HepG2 (cell line): Measurements from ENCODE around the gene UBXN6. TPM values are rescaled to one million over a fixed set of nuclear protein-coding genes. Genes with fewer than 3 reads are reported as not detected.
A peak's percentile ranks its signal among the peaks of the same experiment; 100 is the strongest.

ENCODE experiments used
- EED ChIP-seq: sonication (generic); formaldehyde crosslinking; IDR thresholded peaks from 2 replicates; pipeline ENCODE4 v1.5.0; 2020; ENCODE audit warnings: mild to moderate bottlenecking, missing genetic modification reagents
- FOXA3 ChIP-seq: IDR thresholded peaks from 2 replicates; pipeline ENCODE4 v1.6.1; 2016; ENCODE audit warnings: missing genetic modification reagents, missing compliant biosample characterization
- GATA4 ChIP-seq: sonication (generic); IDR thresholded peaks from 2 replicates; pipeline ENCODE4 v1.6.1; 2016; ENCODE audit warnings: antibody characterized with exemption, low read depth, borderline replicate concordance
- GPBP1L1 ChIP-seq: sonication (generic); formaldehyde crosslinking; IDR thresholded peaks from 2 replicates; pipeline ENCODE4 v1.5.0; 2020; ENCODE audit warnings: mild to moderate bottlenecking, missing genetic modification reagents
- IRF1 ChIP-seq: sonication (generic); formaldehyde crosslinking; IDR thresholded peaks from 2 replicates; pipeline ENCODE4 v1.4.0; 2020; ENCODE audit warnings: low read depth, mild to moderate bottlenecking, missing genetic modification reagents
- TEF ChIP-seq: sonication (generic); formaldehyde crosslinking; IDR thresholded peaks from 2 replicates; pipeline ENCODE4 v1.5.0; 2020; ENCODE audit warnings: missing genetic modification reagents
- XBP1 ChIP-seq: sonication (generic); formaldehyde crosslinking; IDR thresholded peaks from 2 replicates; pipeline ENCODE4 v1.5.0; 2020; ENCODE audit warnings: missing genetic modification reagents
- ZNF34 ChIP-seq: sonication (generic); formaldehyde crosslinking; IDR thresholded peaks from 2 replicates; pipeline ENCODE4 v1.4.0; 2020; ENCODE audit warnings: mild to moderate bottlenecking, missing genetic modification reagents, borderline replicate concordance
- ZNF484 ChIP-seq: sonication (generic); formaldehyde crosslinking; IDR thresholded peaks from 2 replicates; pipeline ENCODE4 v1.5.1; 2020; ENCODE audit warnings: mild to moderate bottlenecking, low read depth, missing genetic modification reagents, borderline replicate concordance
- ZNF598 ChIP-seq: sonication (generic); formaldehyde crosslinking; IDR thresholded peaks from 2 replicates; pipeline ENCODE4 v1.5.1; 2020; ENCODE audit warnings: mild to moderate bottlenecking, missing genetic modification reagents, borderline replicate concordance
- ZNF724P ChIP-seq: sonication (generic); formaldehyde crosslinking; IDR thresholded peaks from 2 replicates; pipeline ENCODE4 v1.8.0; 2022; ENCODE audit warnings: missing genetic modification reagents, borderline replicate concordance
- ZNF784 ChIP-seq: sonication (generic); formaldehyde crosslinking; IDR thresholded peaks from 2 replicates; pipeline ENCODE4 v1.5.1; 2020; ENCODE audit warnings: missing genetic modification reagents, mild to moderate bottlenecking, borderline replicate concordance
- polyA plus RNA-seq, 8 experiments: library from polyadenylated mRNA; depleted of rRNA in 3 of 8; stranded (reverse) in 7 of 8; unstranded in 1 of 8; fragments of >200 nt; fragmentation: Illumina TruSeq in 4 of 8; extraction: Trizol in 4 of 8; gene quantifications; 2 replicates each; pipeline versions ENCODE4 v1.2.1 to v1.2.3, GENCODE V29; 2011 to 2016; ENCODE audit warnings: low read depth in 4 of 8, missing spikeins in 1 of 8, mixed read lengths in 1 of 8; ENCODE audit not compliant: insufficient read depth in 1 of 8
- total RNA-seq, 5 experiments: library from RNA; depleted of rRNA; stranded (reverse); fragments of >200 nt; fragmentation: Illumina TruSeq; extraction: Trizol; gene quantifications; 2 replicates each; pipeline ENCODE4 v1.2.3, GENCODE V29; 2016; ENCODE audit warnings: low read depth in 1 of 5
- TF ChIP-seq, protein P1 (sequence below): sonication (generic); formaldehyde crosslinking; IDR thresholded peaks from 2 replicates; pipeline ENCODE4 v1.5.1; 2020; ENCODE audit warnings: missing genetic modification reagents, mild to moderate bottlenecking, borderline replicate concordance
- TF ChIP-seq, protein P2 (sequence below): sonication (generic); formaldehyde crosslinking; IDR thresholded peaks from 2 replicates; pipeline ENCODE4 v1.4.0; 2020; ENCODE audit warnings: missing genetic modification reagents, borderline replicate concordance
- TF ChIP-seq, protein P3 (sequence below): sonication (generic); formaldehyde crosslinking; IDR thresholded peaks from 2 replicates; pipeline ENCODE4 v1.5.0; 2020; ENCODE audit warnings: missing genetic modification reagents
- TF ChIP-seq, protein P4 (sequence below): sonication (generic); formaldehyde crosslinking; IDR thresholded peaks from 2 replicates; pipeline ENCODE4 v1.8.0; 2022; ENCODE audit warnings: missing genetic modification reagents, low read depth, mild to moderate bottlenecking, borderline replicate concordance

Gene UBXN6
- total and polyA plus RNA-seq, 2 of the 13 experiments (the other 11 are each of a cell fraction or from before 2014, with no cell fraction given): 34.9 to 35.5 TPM

- TF ChIP-seq, protein P1, sequence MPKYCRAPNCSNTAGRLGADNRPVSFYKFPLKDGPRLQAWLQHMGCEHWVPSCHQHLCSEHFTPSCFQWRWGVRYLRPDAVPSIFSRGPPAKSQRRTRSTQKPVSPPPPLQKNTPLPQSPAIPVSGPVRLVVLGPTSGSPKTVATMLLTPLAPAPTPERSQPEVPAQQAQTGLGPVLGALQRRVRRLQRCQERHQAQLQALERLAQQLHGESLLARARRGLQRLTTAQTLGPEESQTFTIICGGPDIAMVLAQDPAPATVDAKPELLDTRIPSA (CRISPR knock-in tag): no peak
- TF ChIP-seq TEF (CRISPR knock-in tag): no peak
- TF ChIP-seq, protein P2, sequence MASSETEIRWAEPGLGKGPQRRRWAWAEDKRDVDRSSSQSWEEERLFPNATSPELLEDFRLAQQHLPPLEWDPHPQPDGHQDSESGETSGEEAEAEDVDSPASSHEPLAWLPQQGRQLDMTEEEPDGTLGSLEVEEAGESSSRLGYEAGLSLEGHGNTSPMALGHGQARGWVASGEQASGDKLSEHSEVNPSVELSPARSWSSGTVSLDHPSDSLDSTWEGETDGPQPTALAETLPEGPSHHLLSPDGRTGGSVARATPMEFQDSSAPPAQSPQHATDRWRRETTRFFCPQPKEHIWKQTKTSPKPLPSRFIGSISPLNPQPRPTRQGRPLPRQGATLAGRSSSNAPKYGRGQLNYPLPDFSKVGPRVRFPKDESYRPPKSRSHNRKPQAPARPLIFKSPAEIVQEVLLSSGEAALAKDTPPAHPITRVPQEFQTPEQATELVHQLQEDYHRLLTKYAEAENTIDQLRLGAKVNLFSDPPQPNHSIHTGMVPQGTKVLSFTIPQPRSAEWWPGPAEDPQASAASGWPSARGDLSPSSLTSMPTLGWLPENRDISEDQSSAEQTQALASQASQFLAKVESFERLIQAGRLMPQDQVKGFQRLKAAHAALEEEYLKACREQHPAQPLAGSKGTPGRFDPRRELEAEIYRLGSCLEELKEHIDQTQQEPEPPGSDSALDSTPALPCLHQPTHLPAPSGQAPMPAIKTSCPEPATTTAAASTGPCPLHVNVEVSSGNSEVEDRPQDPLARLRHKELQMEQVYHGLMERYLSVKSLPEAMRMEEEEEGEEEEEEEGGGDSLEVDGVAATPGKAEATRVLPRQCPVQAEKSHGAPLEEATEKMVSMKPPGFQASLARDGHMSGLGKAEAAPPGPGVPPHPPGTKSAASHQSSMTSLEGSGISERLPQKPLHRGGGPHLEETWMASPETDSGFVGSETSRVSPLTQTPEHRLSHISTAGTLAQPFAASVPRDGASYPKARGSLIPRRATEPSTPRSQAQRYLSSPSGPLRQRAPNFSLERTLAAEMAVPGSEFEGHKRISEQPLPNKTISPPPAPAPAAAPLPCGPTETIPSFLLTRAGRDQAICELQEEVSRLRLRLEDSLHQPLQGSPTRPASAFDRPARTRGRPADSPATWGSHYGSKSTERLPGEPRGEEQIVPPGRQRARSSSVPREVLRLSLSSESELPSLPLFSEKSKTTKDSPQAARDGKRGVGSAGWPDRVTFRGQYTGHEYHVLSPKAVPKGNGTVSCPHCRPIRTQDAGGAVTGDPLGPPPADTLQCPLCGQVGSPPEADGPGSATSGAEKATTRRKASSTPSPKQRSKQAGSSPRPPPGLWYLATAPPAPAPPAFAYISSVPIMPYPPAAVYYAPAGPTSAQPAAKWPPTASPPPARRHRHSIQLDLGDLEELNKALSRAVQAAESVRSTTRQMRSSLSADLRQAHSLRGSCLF (CRISPR knock-in tag): no peak
- 0 out of 2 replicates have a peak, but pooled peaks have one; percentile 48 for TF ChIP-seq ZNF724P (CRISPR knock-in tag)
- TF ChIP-seq FOXA3 (CRISPR knock-in tag): peak; percentile 77
- TF ChIP-seq ZNF34 (CRISPR knock-in tag): no peak
- no peak for TF ChIP-seq IRF1 (CRISPR knock-in tag)
- no peak for TF ChIP-seq ZNF598 (CRISPR knock-in tag)
- 0 out of 2 replicates have a peak, but pooled peaks have one; percentile 25 for TF ChIP-seq ZNF784
- TF ChIP-seq ZNF484 (CRISPR knock-in tag): no peak
- no peak for TF ChIP-seq XBP1 (CRISPR knock-in tag)
- TF ChIP-seq, protein P3, sequence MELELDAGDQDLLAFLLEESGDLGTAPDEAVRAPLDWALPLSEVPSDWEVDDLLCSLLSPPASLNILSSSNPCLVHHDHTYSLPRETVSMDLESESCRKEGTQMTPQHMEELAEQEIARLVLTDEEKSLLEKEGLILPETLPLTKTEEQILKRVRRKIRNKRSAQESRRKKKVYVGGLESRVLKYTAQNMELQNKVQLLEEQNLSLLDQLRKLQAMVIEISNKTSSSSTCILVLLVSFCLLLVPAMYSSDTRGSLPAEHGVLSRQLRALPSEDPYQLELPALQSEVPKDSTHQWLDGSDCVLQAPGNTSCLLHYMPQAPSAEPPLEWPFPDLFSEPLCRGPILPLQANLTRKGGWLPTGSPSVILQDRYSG (CRISPR knock-in tag): no peak
- no peak for TF ChIP-seq EED (CRISPR knock-in tag)
- TF ChIP-seq, protein P4, sequence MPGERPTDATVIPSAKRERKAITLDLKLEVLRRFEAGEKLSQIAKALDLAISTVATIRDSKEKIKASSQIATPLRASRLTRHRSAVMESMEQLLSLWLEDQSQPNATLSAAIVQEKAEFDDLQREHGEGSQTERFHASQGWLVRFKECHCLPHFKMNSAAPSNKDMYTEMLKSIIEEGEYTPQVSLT (CRISPR knock-in tag): no peak
- no peak for TF ChIP-seq GATA4
- TF ChIP-seq GPBP1L1 (CRISPR knock-in tag): no peak
Measured at GRCh38 chr19:4400135-4400936, 57.3 kb downstream of the UBXN6 start, which contains the start of gene SH3GL1 (continued).
